PC-3 (cell line): ENCODE data around the gene SEL1L2. TPM values are rescaled to one million over a fixed set of nuclear protein-coding genes. Genes with fewer than 3 reads are reported as not detected.

Experiments used
- ATAC-seq: fragments of 200-7000 bp; cut with Tn5 transposase; 2 replicates; pipeline ENCODE4 v1.9.1; 2020; ENCODE audit warnings: mild to moderate bottlenecking, moderate library complexity
- BruUV-seq: library from RNA; stranded (reverse); fragments of 400-500 nt; replicated peaks from 2 replicates; lab custom pipeline; 2021; lab: Mats Ljungman, UMichigan
- CTCF ChIA-PET: fragments of 300-600 bp; sonication (Branson Sonifier 250); formaldehyde crosslinking; loops from one replicate; lab custom pipeline; 2022; ENCODE audit warnings: antibody characterized with exemption; lab: Charles Lee
- POLR2A ChIA-PET: fragments of 300-600 bp; sonication (Branson Sonifier 250); formaldehyde crosslinking; loops from one replicate; lab custom pipeline; 2022; ENCODE audit warnings: antibody characterized with exemption; ENCODE audit not compliant: unreplicated experiment; lab: Charles Lee
- DNase-seq: peaks from one replicate; pipeline ENCODE4 v3.0.0-alpha.2; 2015
- H2AFZ ChIP-seq: fragments of 300-600 bp; sonication (generic); 2 replicates; pipeline ENCODE4 v1.6.0; 2016; ENCODE audit warnings: antibody characterized with exemption, low read length
- H3F3A ChIP-seq: fragments of 300-600 bp; sonication (generic); one replicate; pipeline ENCODE4 v1.6.0; 2017; ENCODE audit warnings: antibody characterized with exemption, low read length, control low read depth, mild to moderate bottlenecking; ENCODE audit not compliant: unreplicated experiment
- H3K27ac ChIP-seq: fragments of 300-600 bp; sonication (generic); 2 replicates; pipeline ENCODE4 v1.5.1; 2016; ENCODE audit warnings: mild to moderate bottlenecking, low read length
- H3K27me3 ChIP-seq: fragments of 300-600 bp; sonication (generic); 2 replicates; pipeline ENCODE4 v1.6.1; 2016; ENCODE audit warnings: low read length, mixed read lengths
- H3K36me3 ChIP-seq: fragments of 300-600 bp; sonication (generic); 2 replicates; pipeline ENCODE4 v1.6.1; 2016; ENCODE audit warnings: low read depth, mixed run types, low read length, mixed read lengths
- H3K4me1 ChIP-seq: fragments of 300-600 bp; sonication (generic); 2 replicates; pipeline ENCODE4 v1.5.1; 2016; ENCODE audit warnings: low read length; ENCODE audit not compliant: insufficient read depth
- H3K4me2 ChIP-seq: fragments of 300-600 bp; sonication (generic); 2 replicates; pipeline ENCODE4 v1.6.0; 2016; ENCODE audit warnings: low read length
- H3K4me3 ChIP-seq: fragments of 300-600 bp; sonication (generic); 2 replicates; pipeline ENCODE4 v1.5.1; 2016; ENCODE audit warnings: mild to moderate bottlenecking, low read length, mixed read lengths
- H3K79me2 ChIP-seq: fragments of 300-600 bp; sonication (generic); 2 replicates; pipeline ENCODE4 v1.6.1; 2017; ENCODE audit warnings: low read length, mixed read lengths
- H3K9ac ChIP-seq: fragments of 300-600 bp; sonication (generic); 2 replicates; pipeline ENCODE4 v1.6.0; 2016; ENCODE audit warnings: mild to moderate bottlenecking, low read length
- H3K9me2 ChIP-seq: fragments of 300-600 bp; sonication (generic); replicated peaks from 2 replicates; pipeline ENCODE4 v1.6.1; 2016; ENCODE audit warnings: mixed run types, low read length, mixed read lengths
- H3K9me3 ChIP-seq: fragments of 300-600 bp; sonication (generic); 2 replicates; pipeline ENCODE4 v1.6.1; 2016; ENCODE audit warnings: low read length, mixed read lengths
- H4K20me1 ChIP-seq: fragments of 300-600 bp; sonication (generic); 2 replicates; pipeline ENCODE4 v1.6.1; 2016; ENCODE audit warnings: low read length, mixed read lengths
- CTCF ChIP-seq: fragments of 300-600 bp; sonication (generic); conservative IDR thresholded peaks from 2 replicates; pipeline ENCODE4 v1.5.1; 2017; ENCODE audit warnings: antibody characterized with exemption, low read depth, mild to moderate bottlenecking, low read length
- EZH2 ChIP-seq: fragments of 300-600 bp; sonication (generic); IDR thresholded peaks from one replicate; pipeline ENCODE4 v1.6.1; 2017; ENCODE audit warnings: antibody characterized with exemption, mild to moderate bottlenecking, low read length; ENCODE audit not compliant: unreplicated experiment
- EZH2phosphoT487 ChIP-seq: fragments of 300-600 bp; sonication (generic); IDR thresholded peaks from 2 replicates; pipeline ENCODE4 v1.6.1; 2018; ENCODE audit warnings: mild to moderate bottlenecking, antibody characterized with exemption, low read length, borderline replicate concordance
- intact Hi-C: fragments of 100-400 bp; cut with micrococcal nuclease; formaldehyde crosslinking; loops from 2 replicates; pipeline ENCODE4 v1.9.0; 2023
- total RNA-seq: library from RNA; depleted of rRNA; stranded (reverse); fragments of >200 nt; gene quantifications from 2 replicates; pipeline ENCODE4 v1.2.3, GENCODE V29; 2014

SEL1L2 gene
- total RNA-seq, 1 experiment from 2014 or later, result not detected

GRCh38 chr20:13991311-13991710 is 897 bp upstream of the SEL1L2 start:
- no peak overlapping the region for H3K4me2 ChIP-seq
- ChIA-PET POLR2A (no interaction called here), CTCF (interaction anchor here (0.6 kb wide), 1 partner anchor 49 kb away, joined by 3 read pairs; no protein-coding TSS in a partner anchor)
- no peaks in the 10 kb centered on the region for H3K36me3 ChIP-seq
- no peak overlapping the region for H2AFZ ChIP-seq
- no peak overlapping the region for H3K27ac ChIP-seq
- no peaks in the 10 kb centered on the region for H4K20me1 ChIP-seq
- DNase-seq (no peak), ATAC-seq (no peak)
- intact Hi-C loops, result no loop called here
- no TSS peak for BruUV-seq
- no peaks in the 10 kb centered on the region for H3K9me3 ChIP-seq
- no peaks in the 10 kb centered on the region for H3F3A ChIP-seq
- no peaks in the 10 kb centered on the region for H3K27me3 ChIP-seq
- no peak overlapping the region for H3K9ac ChIP-seq
- H3K79me2 ChIP-seq, result peaks cover under 1% of the 10 kb centered on the region; the same call in 1 of the 2 replicates
- peaks cover 11% of the 10 kb centered on the region; the same call in 1 of the 2 replicates for H3K4me1 ChIP-seq
- TF ChIP-seq CTCF, result no peak
- no peak for TF ChIP-seq EZH2
- no peak for TF ChIP-seq EZH2phosphoT487
- H3K4me3 ChIP-seq, result no peak overlapping the region
- H3K9me2 ChIP-seq, result no peaks in the 10 kb centered on the region

- Histone ChIP-seq H3F3A (no peaks in the 10 kb centered on the region), H4K20me1 (no peaks in the 10 kb centered on the region), H3K27ac (peak overlapping the region; percentile 64), H3K79me2 (no peaks in the 10 kb centered on the region), H3K27me3 (no peaks in the 10 kb centered on the region), H3K9ac (0 out of 2 replicates have a peak overlapping the region, but pooled peaks have one; percentile 3), H3K4me3 (no peak overlapping the region), H3K9me2 (no peaks in the 10 kb centered on the region), H3K4me1 (peaks cover 19% of the 10 kb centered on the region), H3K36me3 (no peaks in the 10 kb centered on the region), H2AFZ (no peak overlapping the region), H3K4me2 (0 out of 2 replicates have a peak overlapping the region, but pooled peaks have one; percentile 14), H3K9me3 (no peaks in the 10 kb centered on the region)
- ChIA-PET CTCF (interaction anchor here (0.6 kb wide), 1 partner anchor 664 kb away, joined by 3 read pairs; no protein-coding TSS in a partner anchor), POLR2A (interaction anchor here (1.0 kb wide), 1 partner anchor 11 kb away, joined by 6 read pairs; the partner anchor contains the start of gene MACROD2)
- peak; percentile 93 for ATAC-seq
- no peak for TF ChIP-seq CTCF
- no peak for TF ChIP-seq EZH2
- TF ChIP-seq EZH2phosphoT487, result no peak
- BruUV-seq, result no TSS peak
- intact Hi-C loops, result no loop called here
- DNase-seq, result peak; percentile 90
These were observed 6.2 kb downstream of the SEL1L2 start for GRCh38 chr20:13984211-13984610.

GRCh38 chr20:13960525-13960924 is 29.9 kb downstream of the SEL1L2 start:
- BruUV-seq, result no TSS peak
- Histone ChIP-seq H3K9ac (no peak overlapping the region), H3K4me2 (no peak overlapping the region), H2AFZ (no peak overlapping the region), H3K27ac (no peak overlapping the region), H3K9me3 (no peaks in the 10 kb centered on the region), H4K20me1 (no peaks in the 10 kb centered on the region), H3K4me1 (no peaks in the 10 kb centered on the region), H3K4me3 (no peak overlapping the region), H3K79me2 (no peaks in the 10 kb centered on the region), H3K36me3 (no peaks in the 10 kb centered on the region), H3F3A (no peaks in the 10 kb centered on the region), H3K27me3 (no peaks in the 10 kb centered on the region), H3K9me2 (no peaks in the 10 kb centered on the region)
- TF ChIP-seq CTCF, result no peak
- ChIA-PET POLR2A (no interaction called here), CTCF (no interaction called here)
- peak; percentile 80 for ATAC-seq
- peak; percentile 50 for DNase-seq
- intact Hi-C loops, result loop anchor here (10.0 kb wide), 1 partner anchor 136 kb away; no protein-coding TSS in a partner anchor
